Prostate gland (tissue), 2 donors: Measurements from ENCODE around the gene SHANK1. TPM values are rescaled to one million over a fixed set of nuclear protein-coding genes. Genes with fewer than 3 reads are reported as not detected.

ENCODE experiments used
- DNase-seq: peaks from one replicate; pipeline ENCODE4 v3.0.0-alpha.2; 2019; ENCODE audit warnings: low spot score
- H3K27ac ChIP-seq, 2 donors: fragments of 200-600 bp; sonication (generic); 2 replicates each; pipeline ENCODE4 v1.5.1; 2017 to 2019
- H3K27me3 ChIP-seq: fragments of 200-600 bp; sonication (generic); replicated peaks from 2 replicates; pipeline ENCODE4 v1.5.1; 2019; ENCODE audit not compliant: insufficient read depth
- H3K36me3 ChIP-seq, 2 donors: fragments of 200-600 bp; sonication (generic); 1 replicate in 1 of 2; 2 replicates in 1 of 2; pipeline versions ENCODE4 v1.5.1 to v1.8.1; 2017 to 2019
- H3K4me1 ChIP-seq: fragments of 200-600 bp; sonication (generic); replicated peaks from 2 replicates; pipeline ENCODE4 v1.5.1; 2019
- H3K4me3 ChIP-seq, 2 donors: fragments of 200-600 bp; sonication (generic); 2 replicates each; pipeline ENCODE4 v1.5.1; 2017 to 2019
- H3K9me3 ChIP-seq: fragments of 200-600 bp; sonication (generic); 2 replicates; pipeline ENCODE4 v1.5.1; 2017
- POLR2A ChIP-seq: fragments of 450-650 bp; IDR thresholded peaks from one replicate; pipeline ENCODE4 v1.6.1; 2016; ENCODE audit warnings: antibody characterized with exemption, mild to moderate bottlenecking
- POLR2AphosphoS5 ChIP-seq: sonication (generic); formaldehyde crosslinking; IDR thresholded peaks from one replicate; pipeline ENCODE4 v1.6.1; 2017; ENCODE audit warnings: antibody characterized with exemption
- WGBS: methylation state at CpG from one replicate; pipeline ENCODE4 v1.1.5; 2018; 5-methylcytosine and 5-hydroxymethylcytosine counted together
- intact Hi-C: fragments of 100-400 bp; cut with DNase I; formaldehyde crosslinking; loops from one replicate; pipeline ENCODE4 v1.14.2; 2022
- total RNA-seq, 2 donors: library from RNA; depleted of rRNA; stranded (reverse); fragments of >200 nt; gene quantifications; one replicate each; pipeline ENCODE4 v1.1.0, GENCODE V29; 2016
- TF ChIP-seq, protein P1 (sequence below), 4 experiments: fragments of 200-600 bp in 2 of 4; fragments of 450-650 bp in 2 of 4; sonication (generic) in 2 of 4; IDR thresholded peaks; 1 replicate in 3 of 4; 2 replicates in 1 of 4; pipeline ENCODE4 v1.5.1; 2016 to 2019; ENCODE audit warnings: antibody characterized with exemption in 4 of 4, mild to moderate bottlenecking in 2 of 4, moderate library complexity in 2 of 4

Gene SHANK1
- total RNA-seq, 2 donors from 2014 or later: 0.91 to 2.3 TPM

DNA sequence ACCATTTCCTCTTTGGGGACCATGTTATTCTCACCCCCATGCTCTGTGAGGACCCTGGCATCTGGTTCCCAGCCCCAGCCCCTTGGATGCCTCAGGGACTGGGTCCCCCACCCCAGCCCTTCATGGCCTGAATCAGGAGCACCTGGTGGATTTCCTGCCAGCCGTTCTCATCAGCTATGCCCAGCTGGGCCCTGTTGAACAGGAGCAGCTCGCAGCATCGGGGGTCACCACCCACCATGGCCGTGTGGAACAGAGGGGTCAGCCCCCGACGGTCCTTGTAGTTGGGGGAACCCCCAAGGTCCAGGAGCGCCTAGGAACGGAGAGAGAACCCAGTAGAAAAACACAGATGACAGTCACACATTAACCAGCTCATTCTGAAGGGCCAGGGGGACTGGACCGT is 7.8 kb downstream of the SHANK1 start:
- intact Hi-C loops: no loop called here
- DNase-seq: no peak
- TF ChIP-seq POLR2A: no peak
- TF ChIP-seq, protein P1, sequence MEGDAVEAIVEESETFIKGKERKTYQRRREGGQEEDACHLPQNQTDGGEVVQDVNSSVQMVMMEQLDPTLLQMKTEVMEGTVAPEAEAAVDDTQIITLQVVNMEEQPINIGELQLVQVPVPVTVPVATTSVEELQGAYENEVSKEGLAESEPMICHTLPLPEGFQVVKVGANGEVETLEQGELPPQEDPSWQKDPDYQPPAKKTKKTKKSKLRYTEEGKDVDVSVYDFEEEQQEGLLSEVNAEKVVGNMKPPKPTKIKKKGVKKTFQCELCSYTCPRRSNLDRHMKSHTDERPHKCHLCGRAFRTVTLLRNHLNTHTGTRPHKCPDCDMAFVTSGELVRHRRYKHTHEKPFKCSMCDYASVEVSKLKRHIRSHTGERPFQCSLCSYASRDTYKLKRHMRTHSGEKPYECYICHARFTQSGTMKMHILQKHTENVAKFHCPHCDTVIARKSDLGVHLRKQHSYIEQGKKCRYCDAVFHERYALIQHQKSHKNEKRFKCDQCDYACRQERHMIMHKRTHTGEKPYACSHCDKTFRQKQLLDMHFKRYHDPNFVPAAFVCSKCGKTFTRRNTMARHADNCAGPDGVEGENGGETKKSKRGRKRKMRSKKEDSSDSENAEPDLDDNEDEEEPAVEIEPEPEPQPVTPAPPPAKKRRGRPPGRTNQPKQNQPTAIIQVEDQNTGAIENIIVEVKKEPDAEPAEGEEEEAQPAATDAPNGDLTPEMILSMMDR (IDR thresholded peaks at IDR 0.05): no peak
- TF ChIP-seq POLR2AphosphoS5: no peak
- H3K9me3 ChIP-seq: no peaks in the 10 kb centered on the region
- no peak overlapping the region for H3K4me3 ChIP-seq
- no peaks in the 10 kb centered on the region for H3K4me1 ChIP-seq
- no peaks in the 10 kb centered on the region for H3K27me3 ChIP-seq
- no peak overlapping the region for H3K27ac ChIP-seq
- H3K36me3 ChIP-seq: no peaks in the 10 kb centered on the region
- WGBS: 89% methylated on average over 9 of the region's 9 CpGs

DNA sequence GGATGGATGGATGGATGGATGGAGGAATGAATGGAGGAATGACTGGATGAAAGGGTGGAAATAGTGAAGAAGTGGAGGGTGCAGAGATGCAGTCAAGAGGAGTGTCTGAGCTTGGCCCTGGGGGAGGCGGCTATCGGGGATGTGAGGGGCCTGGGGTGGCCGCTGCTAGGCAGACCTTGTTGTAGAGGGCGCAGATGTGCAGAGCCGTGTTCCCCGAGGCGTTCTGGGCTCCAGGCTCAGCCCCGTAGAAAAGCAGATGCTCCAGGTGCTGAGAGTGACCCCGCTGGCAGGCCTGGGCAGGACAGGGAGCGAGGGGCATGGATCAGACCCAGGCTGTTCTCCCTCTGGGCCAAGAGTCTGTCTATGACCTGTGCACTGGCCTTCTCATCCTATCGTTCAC is 8.4 kb downstream of the SHANK1 start:
- Histone ChIP-seq H3K36me3 (no peaks in the 10 kb centered on the region), H3K9me3 (no peaks in the 10 kb centered on the region), H3K4me3 (no peak overlapping the region), H3K27me3 (no peaks in the 10 kb centered on the region), H3K4me1 (no peaks in the 10 kb centered on the region), H3K27ac (no peak overlapping the region)
- intact Hi-C loops: no loop called here
- DNase-seq: no peak
- TF ChIP-seq POLR2AphosphoS5 (no peak), POLR2A (no peak)
- TF ChIP-seq, protein P1 (IDR thresholded peaks at IDR 0.05): no peak
- WGBS: 85% methylated on average over 11 of the region's 11 CpGs

DNA sequence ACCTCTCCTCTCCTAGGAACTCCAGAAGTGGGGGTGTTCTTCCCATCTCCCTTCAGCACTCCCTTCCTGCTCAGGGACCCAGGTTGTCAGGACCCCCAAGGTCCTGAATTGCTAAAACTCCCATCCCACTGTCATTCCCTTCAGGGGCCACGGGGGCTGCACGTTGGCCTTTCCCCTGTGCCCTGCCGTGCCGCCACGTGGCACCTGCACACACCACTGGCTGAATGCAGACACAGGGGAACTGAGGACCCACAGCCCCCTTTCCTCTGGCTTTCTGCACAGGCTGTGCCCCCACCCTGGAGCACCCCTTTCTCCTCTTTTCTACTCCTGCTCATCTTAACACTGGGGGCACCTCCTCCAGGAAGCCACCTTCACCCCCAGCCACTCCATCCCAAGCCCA is 9.0 kb downstream of the SHANK1 start:
- intact Hi-C loops: no loop called here

DNA sequence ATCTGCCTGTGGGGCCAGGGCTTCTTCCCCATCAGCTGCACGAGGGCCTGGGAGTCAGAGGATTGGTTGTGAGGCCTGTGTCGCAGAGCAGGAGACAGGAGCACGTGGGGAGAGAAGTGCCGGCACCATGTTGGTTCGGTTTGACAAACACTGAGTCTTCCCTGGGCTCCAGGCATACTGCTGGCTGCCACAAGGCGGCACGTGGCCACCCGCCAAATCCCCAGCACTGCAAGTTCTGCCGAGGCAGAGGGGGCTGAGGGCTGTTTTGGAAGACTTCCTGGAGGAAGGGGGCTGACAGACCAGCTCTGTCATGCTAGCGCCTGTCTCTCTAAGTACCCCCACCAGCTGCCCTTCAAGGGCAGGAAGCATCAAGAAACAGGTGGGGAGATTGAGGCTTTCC is 9.5 kb downstream of the SHANK1 start:
- whole genome bisulfite sequencing: 48% methylated on average over 10 of the region's 10 CpGs
- TF ChIP-seq, protein P1 (IDR thresholded peaks at IDR 0.05): no peak
- no peak for TF ChIP-seq POLR2A
- TF ChIP-seq POLR2AphosphoS5: no peak
- Histone ChIP-seq H3K4me3 (no peak overlapping the region), H3K36me3 (no peaks in the 10 kb centered on the region), H3K27me3 (no peaks in the 10 kb centered on the region), H3K9me3 (no peaks in the 10 kb centered on the region), H3K4me1 (no peaks in the 10 kb centered on the region), H3K27ac (no peak overlapping the region)
- DNase-seq: no peak
- intact Hi-C loops: no loop called here

More for the DNA sequence above, 9.0 kb downstream of the SHANK1 start:
- no peaks in the 10 kb centered on the region for H3K27me3 ChIP-seq
- H3K9me3 ChIP-seq: no peaks in the 10 kb centered on the region
- no peak for DNase-seq
- no peak overlapping the region for H3K27ac ChIP-seq
- no peak for TF ChIP-seq POLR2AphosphoS5
- no peak for TF ChIP-seq POLR2A
- no peak overlapping the region for H3K4me3 ChIP-seq
- WGBS: 91% methylated on average over 5 of the region's 5 CpGs
- H3K36me3 ChIP-seq: no peaks in the 10 kb centered on the region
- no peaks in the 10 kb centered on the region for H3K4me1 ChIP-seq

DNA sequence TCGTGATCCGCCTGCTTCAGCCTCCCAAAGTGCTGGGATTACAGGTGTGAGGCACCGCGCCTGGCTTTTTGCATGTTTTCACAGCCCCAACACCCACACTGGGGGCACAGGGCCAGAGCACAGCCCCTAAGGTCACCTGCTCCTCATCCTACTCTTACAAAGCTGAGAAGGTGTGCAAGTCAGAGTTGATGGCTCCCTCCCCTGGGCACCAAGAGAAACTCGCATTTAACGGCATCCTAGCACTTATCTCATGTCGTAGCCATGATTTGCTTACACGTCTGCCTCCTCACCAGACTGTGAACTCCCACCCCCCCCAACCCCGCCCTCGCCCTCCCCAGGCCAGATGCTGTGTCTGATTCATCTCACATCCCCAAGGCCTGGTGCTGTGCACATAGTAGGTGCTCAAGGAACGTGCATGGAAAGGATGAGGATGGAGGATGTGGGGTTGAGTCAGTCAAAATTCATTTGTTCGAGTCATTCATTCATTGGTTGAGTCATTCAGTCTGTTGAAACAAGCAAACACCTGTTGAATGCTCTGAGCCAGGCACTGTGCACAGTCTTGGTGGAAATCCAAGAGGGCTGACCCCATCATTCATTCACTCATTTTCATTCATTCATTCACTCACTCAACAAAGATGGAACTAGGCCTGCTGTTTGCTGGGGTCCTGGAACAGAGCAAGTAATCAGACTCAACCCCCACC is 11.3 kb downstream of the SHANK1 start:
- peaks cover 3% of the 10 kb centered on the region for H3K27me3 ChIP-seq
- no peaks in the 10 kb centered on the region for H3K4me1 ChIP-seq
- 73% methylated on average over 12 of the region's 12 CpGs for WGBS
- intact Hi-C loops: no loop called here
- H3K27ac ChIP-seq: no peak overlapping the region
- H3K4me3 ChIP-seq: no peak overlapping the region
- H3K9me3 ChIP-seq: no peaks in the 10 kb centered on the region
- H3K36me3 ChIP-seq: no peaks in the 10 kb centered on the region
- DNase-seq: no peak
- TF ChIP-seq POLR2AphosphoS5: no peak
- TF ChIP-seq, protein P1 (IDR thresholded peaks at IDR 0.05): no peak
- TF ChIP-seq POLR2A: no peak
